EL (cell line): ENCODE results near the gene CXorf38.
"Not testable (repeated sequence)": the region's sequence is repeated elsewhere in the genome, so short reads cannot be mapped to it uniquely, and the experiment has no call there.

Experiments used
- DNase-seq: peaks from one replicate; pipeline ENCODE4 v3.0.0-alpha.2; 2016

CXorf38 gene

GRCh38 chrX:40625294-40625693, 22.1 kb downstream of the CXorf38 start:
- no peak for DNase-seq

- no peak for DNase-seq
Measured at GRCh38 chrX:40623665-40624064, 23.7 kb downstream of the CXorf38 start.

GRCh38 chrX:40623139-40623536, 24.2 kb downstream of the CXorf38 start, which contains the start of gene MPC1L:
Gene MPC1L, plus strand, starts transcription at chrX:40623428. Its CDS starts 138 bp downstream, at chrX:40623566.
- no peak for DNase-seq

GRCh38 chrX:40622479-40623138, 24.8 kb downstream of the CXorf38 start:
- DNase-seq, result no peak

- no peak for DNase-seq
Measured at GRCh38 chrX:40617566-40617965, 29.8 kb downstream of the CXorf38 start.

- DNase-seq, result no peak
Measured at GRCh38 chrX:40615976-40616375, 31.4 kb downstream of the CXorf38 start.

GRCh38 chrX:40612511-40612910, 34.9 kb downstream of the CXorf38 start:
- no peak for DNase-seq

GRCh38 chrX:40607381-40607780, 40.0 kb downstream of the CXorf38 start:
- no peak for DNase-seq

GRCh38 chrX:40603446-40603845, 43.9 kb downstream of the CXorf38 start:
- no peak for DNase-seq

- not testable (repeated sequence) for DNase-seq
Measured at GRCh38 chrX:40589616-40590321, 57.6 kb downstream of the CXorf38 start.

- DNase-seq, result not testable (repeated sequence)
Measured at GRCh38 chrX:40587623-40588022, 59.7 kb downstream of the CXorf38 start.

GRCh38 chrX:40582811-40583210, 64.5 kb downstream of the CXorf38 start:
- no peak for DNase-seq

- not testable (repeated sequence) for DNase-seq
Measured at GRCh38 chrX:40582178-40582577, 65.2 kb downstream of the CXorf38 start.

GRCh38 chrX:40581336-40581920, 65.9 kb downstream of the CXorf38 start:
- DNase-seq, result peak; percentile 15

- peak; percentile 90 for DNase-seq
Measured at GRCh38 chrX:40580537-40581335, 66.6 kb downstream of the CXorf38 start, which contains the start of gene ATP6AP2. Gene ATP6AP2, plus strand, starts transcription at chrX:40580970. Its CDS starts 96 bp downstream, at chrX:40581066.

GRCh38 chrX:40579900-40580536, 67.3 kb downstream of the CXorf38 start:
- DNase-seq, result no peak

GRCh38 chrX:40579141-40579540, 68.2 kb downstream of the CXorf38 start:
- no peak for DNase-seq

GRCh38 chrX:40578039-40578695, 69.2 kb downstream of the CXorf38 start:
- DNase-seq, result no peak
